ENCODE measurements around the gene TGFBR1.

DNA sequence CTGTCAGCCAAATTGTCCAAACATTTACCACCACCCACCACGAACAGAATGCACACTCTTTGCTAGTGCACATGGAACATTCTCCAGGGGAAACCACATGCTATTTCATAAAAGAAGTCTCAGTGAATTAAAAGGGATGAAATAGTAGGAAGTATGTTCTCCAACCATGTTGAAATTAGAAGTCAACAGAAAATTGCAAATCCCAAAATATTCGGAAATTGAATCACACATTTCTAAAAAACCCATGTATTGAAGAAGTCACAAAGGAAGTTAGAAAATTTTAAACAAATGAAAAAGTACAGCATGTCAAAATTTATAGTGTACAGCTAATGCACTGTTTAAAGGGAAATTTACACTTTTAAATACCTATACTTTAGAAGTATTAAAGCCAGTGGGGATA, 50.8 kb downstream of the TGFBR1 start:
- TF ChIP-seq EP300 (conservative IDR thresholded peaks at IDR 0.05; ENCODE audit: poor library complexity, severe bottlenecking) = no peak
- no peak for TF ChIP-seq RAD21 (conservative IDR thresholded peaks at IDR 0.05)
- TF ChIP-seq, protein P1, sequence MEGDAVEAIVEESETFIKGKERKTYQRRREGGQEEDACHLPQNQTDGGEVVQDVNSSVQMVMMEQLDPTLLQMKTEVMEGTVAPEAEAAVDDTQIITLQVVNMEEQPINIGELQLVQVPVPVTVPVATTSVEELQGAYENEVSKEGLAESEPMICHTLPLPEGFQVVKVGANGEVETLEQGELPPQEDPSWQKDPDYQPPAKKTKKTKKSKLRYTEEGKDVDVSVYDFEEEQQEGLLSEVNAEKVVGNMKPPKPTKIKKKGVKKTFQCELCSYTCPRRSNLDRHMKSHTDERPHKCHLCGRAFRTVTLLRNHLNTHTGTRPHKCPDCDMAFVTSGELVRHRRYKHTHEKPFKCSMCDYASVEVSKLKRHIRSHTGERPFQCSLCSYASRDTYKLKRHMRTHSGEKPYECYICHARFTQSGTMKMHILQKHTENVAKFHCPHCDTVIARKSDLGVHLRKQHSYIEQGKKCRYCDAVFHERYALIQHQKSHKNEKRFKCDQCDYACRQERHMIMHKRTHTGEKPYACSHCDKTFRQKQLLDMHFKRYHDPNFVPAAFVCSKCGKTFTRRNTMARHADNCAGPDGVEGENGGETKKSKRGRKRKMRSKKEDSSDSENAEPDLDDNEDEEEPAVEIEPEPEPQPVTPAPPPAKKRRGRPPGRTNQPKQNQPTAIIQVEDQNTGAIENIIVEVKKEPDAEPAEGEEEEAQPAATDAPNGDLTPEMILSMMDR (IDR thresholded peaks at IDR 0.05; ENCODE audit: poor library complexity, severe bottlenecking) = no peak
- TF ChIP-seq EZH2 (IDR thresholded peaks at IDR 0.05; ENCODE audit: borderline replicate concordance, insufficient read depth, low read length, poor library complexity, severe bottlenecking) = no peak
- TF ChIP-seq, protein P2, sequence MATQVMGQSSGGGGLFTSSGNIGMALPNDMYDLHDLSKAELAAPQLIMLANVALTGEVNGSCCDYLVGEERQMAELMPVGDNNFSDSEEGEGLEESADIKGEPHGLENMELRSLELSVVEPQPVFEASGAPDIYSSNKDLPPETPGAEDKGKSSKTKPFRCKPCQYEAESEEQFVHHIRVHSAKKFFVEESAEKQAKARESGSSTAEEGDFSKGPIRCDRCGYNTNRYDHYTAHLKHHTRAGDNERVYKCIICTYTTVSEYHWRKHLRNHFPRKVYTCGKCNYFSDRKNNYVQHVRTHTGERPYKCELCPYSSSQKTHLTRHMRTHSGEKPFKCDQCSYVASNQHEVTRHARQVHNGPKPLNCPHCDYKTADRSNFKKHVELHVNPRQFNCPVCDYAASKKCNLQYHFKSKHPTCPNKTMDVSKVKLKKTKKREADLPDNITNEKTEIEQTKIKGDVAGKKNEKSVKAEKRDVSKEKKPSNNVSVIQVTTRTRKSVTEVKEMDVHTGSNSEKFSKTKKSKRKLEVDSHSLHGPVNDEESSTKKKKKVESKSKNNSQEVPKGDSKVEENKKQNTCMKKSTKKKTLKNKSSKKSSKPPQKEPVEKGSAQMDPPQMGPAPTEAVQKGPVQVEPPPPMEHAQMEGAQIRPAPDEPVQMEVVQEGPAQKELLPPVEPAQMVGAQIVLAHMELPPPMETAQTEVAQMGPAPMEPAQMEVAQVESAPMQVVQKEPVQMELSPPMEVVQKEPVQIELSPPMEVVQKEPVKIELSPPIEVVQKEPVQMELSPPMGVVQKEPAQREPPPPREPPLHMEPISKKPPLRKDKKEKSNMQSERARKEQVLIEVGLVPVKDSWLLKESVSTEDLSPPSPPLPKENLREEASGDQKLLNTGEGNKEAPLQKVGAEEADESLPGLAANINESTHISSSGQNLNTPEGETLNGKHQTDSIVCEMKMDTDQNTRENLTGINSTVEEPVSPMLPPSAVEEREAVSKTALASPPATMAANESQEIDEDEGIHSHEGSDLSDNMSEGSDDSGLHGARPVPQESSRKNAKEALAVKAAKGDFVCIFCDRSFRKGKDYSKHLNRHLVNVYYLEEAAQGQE (IDR thresholded peaks at IDR 0.05; ENCODE audit: borderline replicate concordance) = no peak
- TF ChIP-seq POLR2AphosphoS5 (IDR thresholded peaks at IDR 0.05) = no peak
- no peak for TF ChIP-seq SMC3 (conservative IDR thresholded peaks at IDR 0.05; ENCODE audit: poor library complexity)
- no peak for TF ChIP-seq TAF1 (IDR thresholded peaks at IDR 0.05; ENCODE audit: low read depth)
- TF ChIP-seq MXI1 (conservative IDR thresholded peaks at IDR 0.05; ENCODE audit: poor library complexity, severe bottlenecking) = no peak

Measured in neural cell (in vitro differentiated cells).